HCT116 (cell line): ENCODE results near the gene LASP1.
"Not testable (repeated sequence)": the region's sequence is repeated elsewhere in the genome, so short reads cannot be mapped to it uniquely, and the experiment has no call there.

Source experiments
- ATF3 ChIP-seq: IDR thresholded peaks from 2 replicates; pipeline ENCODE4 v1.6.1; 2012
- CEBPB ChIP-seq: IDR thresholded peaks from 2 replicates; pipeline ENCODE4 v1.6.1; 2012; ENCODE audit warnings: low read depth
- CTCF ChIP-seq, 3 experiments: fragments of 200-600 bp in 1 of 3; sonication (generic) in 1 of 3; IDR thresholded peaks in 2 of 3; conservative IDR thresholded peaks in 1 of 3; 2 replicates each; pipeline ENCODE4 v1.5.1; 2012 to 2017; ENCODE audit warnings: low read depth in 2 of 3, low read length in 2 of 3, antibody characterized with exemption in 1 of 3, borderline replicate concordance in 1 of 3, control low read depth in 1 of 3, mild to moderate bottlenecking in 1 of 3, mixed read lengths in 1 of 3, mixed run types in 1 of 3, moderate library complexity in 1 of 3; ENCODE audit not compliant: insufficient read depth in 1 of 3
- EGR1 ChIP-seq: IDR thresholded peaks from 2 replicates; pipeline ENCODE4 v1.6.1; 2012; ENCODE audit warnings: low read depth
- ELF1 ChIP-seq: IDR thresholded peaks from 2 replicates; pipeline ENCODE4 v1.6.1; 2012; ENCODE audit warnings: low read depth, borderline replicate concordance
- EZH2 ChIP-seq: fragments of 200-600 bp; sonication (generic); IDR thresholded peaks from 2 replicates; pipeline ENCODE4 v1.6.1; 2017; ENCODE audit warnings: antibody characterized with exemption, mixed run types
- EZH2phosphoT487 ChIP-seq: fragments of 200-600 bp; IDR thresholded peaks from 2 replicates; pipeline ENCODE4 v1.6.1; 2018; ENCODE audit warnings: antibody characterized with exemption, borderline replicate concordance
- JUND ChIP-seq: IDR thresholded peaks from 2 replicates; pipeline ENCODE4 v1.6.1; 2012
- POLR2A ChIP-seq: IDR thresholded peaks from 2 replicates; pipeline ENCODE4 v1.7.0; 2011; ENCODE audit warnings: borderline replicate concordance; ENCODE audit not compliant: insufficient read depth, insufficient read length; ENCODE audit errors: extremely low read depth
- POLR2AphosphoS5 ChIP-seq: IDR thresholded peaks from 2 replicates; pipeline ENCODE4 v1.6.1; 2011; ENCODE audit warnings: mild to moderate bottlenecking, low read depth, low read length, moderate library complexity
- RAD21 ChIP-seq: IDR thresholded peaks from 2 replicates; pipeline ENCODE4 v1.6.1; 2012; ENCODE audit warnings: low read depth, mild to moderate bottlenecking
- SIN3A ChIP-seq: IDR thresholded peaks from 2 replicates; pipeline ENCODE4 v1.6.1; 2012; ENCODE audit warnings: low read depth
- ZFX ChIP-seq: fragments of 450-650 bp; IDR thresholded peaks from 2 replicates; pipeline ENCODE4 v1.6.1; 2017
- ZNF274 ChIP-seq: fragments of 200-500 bp; sonication (Bioruptor generic); IDR thresholded peaks from 2 replicates; pipeline ENCODE4 v1.6.1; 2014; ENCODE audit warnings: mild to moderate bottlenecking, low read depth, low read length, inconsistent platforms

- not testable (repeated sequence) for TF ChIP-seq EZH2; POLR2A; CTCF (IDR thresholded peaks at IDR 0.05 in 2 of 3, conservative IDR thresholded peaks at IDR 0.05 in 1 of 3; ENCODE audit: borderline replicate concordance in 1 of 3, insufficient read depth in 1 of 3, low read depth in 2 of 3, low read length in 2 of 3); JUND; RAD21; POLR2AphosphoS5; EZH2phosphoT487; EGR1; ATF3; ZNF274; CEBPB; SIN3A; ELF1; ZFX
These were observed 14.7 kb upstream of the LASP1 start for GRCh38 chr17:38855101-38855714.
